ENCODE measurements around the gene LDLRAD4. TPM values are rescaled to one million over a fixed set of nuclear protein-coding genes. Genes with fewer than 3 reads are reported as not detected.

LDLRAD4 gene
- total and polyA plus RNA-seq, 2 experiments from 2014 or later: 0.73 to 1.9 TPM

GRCh38 chr18:13235981-13236380 lies 17.4 kb downstream of the LDLRAD4 start:
- no peak overlapping the region for H3K27ac Mint-ChIP-seq
- H4K20me1 ChIP-seq (replicated peaks; ENCODE audit: insufficient read depth): no peaks in the 10 kb centered on the region
- H3K79me2 ChIP-seq (replicated peaks; ENCODE audit: insufficient read depth): no peaks in the 10 kb centered on the region
- no peak overlapping the region for H3K4me3 Mint-ChIP-seq
- DNase-seq (ENCODE audit: low spot score) (no peak), ATAC-seq (no peak)
- no peaks in the 10 kb centered on the region for H3K4me1 ChIP-seq (ENCODE audit: insufficient read depth)
- H3K27me3 ChIP-seq (ENCODE audit: insufficient read depth): no peaks in the 10 kb centered on the region
- H3K9me2 ChIP-seq (ENCODE audit: insufficient read depth): no peaks in the 10 kb centered on the region
- H3K4me2 ChIP-seq: no peak overlapping the region
- H3K27ac ChIP-seq (ENCODE audit: low read depth): no peak overlapping the region
- H3K4me3 ChIP-seq: no peak overlapping the region
- no peaks in the 10 kb centered on the region for H3K36me3 Mint-ChIP-seq (ENCODE audit: low read depth)
- no peaks in the 10 kb centered on the region for H3F3A ChIP-seq (replicated peaks; ENCODE audit: low read depth)
- TF ChIP-seq ETS1 (IDR thresholded peaks at IDR 0.05) (no peak), EZH2 (IDR thresholded peaks at IDR 0.05; ENCODE audit: low read depth, unreplicated experiment) (no peak), CREB1 (CRISPR knock-in tag; IDR thresholded peaks at IDR 0.05; ENCODE audit: low read depth) (no peak), STAT1 (IDR thresholded peaks at IDR 0.05; ENCODE audit: unreplicated experiment) (no peak), ZNF114 (CRISPR knock-in tag; IDR thresholded peaks at IDR 0.05) (no peak), CTCF (conservative IDR thresholded peaks at IDR 0.05; ENCODE audit: low read depth in 2 of 2) (no peak), ZNF462 (CRISPR knock-in tag; IDR thresholded peaks at IDR 0.05) (no peak), POLR2AphosphoS5 (IDR thresholded peaks at IDR 0.05; ENCODE audit: low read depth) (no peak), EZH2phosphoT487 (IDR thresholded peaks at IDR 0.05; ENCODE audit: unreplicated experiment) (no peak), ZNF331 (CRISPR knock-in tag; IDR thresholded peaks at IDR 0.05; ENCODE audit: low read depth) (no peak), JUNB (IDR thresholded peaks at IDR 0.05; ENCODE audit: unreplicated experiment) (no peak), NANOG (IDR thresholded peaks at IDR 0.05; ENCODE audit: borderline replicate concordance) (no peak), REST (IDR thresholded peaks at IDR 0.05; ENCODE audit: unreplicated experiment) (no peak)
- peaks cover 15% of the 10 kb centered on the region for H3K27me3 Mint-ChIP-seq (ENCODE audit: insufficient read depth, low read depth, poor library complexity)
- peaks cover 7% of the 10 kb centered on the region for H3K4me1 Mint-ChIP-seq
- no peaks in the 10 kb centered on the region for H3K9me3 Mint-ChIP-seq
- H3K36me3 ChIP-seq (ENCODE audit: insufficient read depth): no peaks in the 10 kb centered on the region
- no peak overlapping the region for H2AFZ ChIP-seq

Data from GM23338 (cell line).